ENCODE measurements around the gene HOMER2.

DNA sequence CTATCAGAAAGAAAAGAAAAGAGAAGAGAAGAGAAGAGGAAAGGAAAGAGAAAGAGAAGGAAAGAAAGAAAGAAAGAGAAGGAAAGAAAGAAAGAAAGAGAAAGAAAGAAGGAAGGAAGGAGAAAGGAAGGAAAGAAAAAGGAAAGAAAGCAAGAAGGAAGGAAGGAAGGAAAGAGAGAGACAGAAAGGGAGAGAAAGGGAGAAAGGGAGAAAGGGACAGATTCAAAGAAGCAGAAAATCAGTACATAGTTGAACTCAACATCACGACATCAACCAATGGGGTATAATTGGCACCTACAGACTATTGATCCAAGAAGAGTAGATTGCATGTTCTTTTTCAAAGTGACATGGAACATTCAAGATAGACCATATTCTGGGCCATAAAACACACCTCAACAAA, 45.2 kb downstream of the HOMER2 start:
- TF ChIP-seq, protein P1, sequence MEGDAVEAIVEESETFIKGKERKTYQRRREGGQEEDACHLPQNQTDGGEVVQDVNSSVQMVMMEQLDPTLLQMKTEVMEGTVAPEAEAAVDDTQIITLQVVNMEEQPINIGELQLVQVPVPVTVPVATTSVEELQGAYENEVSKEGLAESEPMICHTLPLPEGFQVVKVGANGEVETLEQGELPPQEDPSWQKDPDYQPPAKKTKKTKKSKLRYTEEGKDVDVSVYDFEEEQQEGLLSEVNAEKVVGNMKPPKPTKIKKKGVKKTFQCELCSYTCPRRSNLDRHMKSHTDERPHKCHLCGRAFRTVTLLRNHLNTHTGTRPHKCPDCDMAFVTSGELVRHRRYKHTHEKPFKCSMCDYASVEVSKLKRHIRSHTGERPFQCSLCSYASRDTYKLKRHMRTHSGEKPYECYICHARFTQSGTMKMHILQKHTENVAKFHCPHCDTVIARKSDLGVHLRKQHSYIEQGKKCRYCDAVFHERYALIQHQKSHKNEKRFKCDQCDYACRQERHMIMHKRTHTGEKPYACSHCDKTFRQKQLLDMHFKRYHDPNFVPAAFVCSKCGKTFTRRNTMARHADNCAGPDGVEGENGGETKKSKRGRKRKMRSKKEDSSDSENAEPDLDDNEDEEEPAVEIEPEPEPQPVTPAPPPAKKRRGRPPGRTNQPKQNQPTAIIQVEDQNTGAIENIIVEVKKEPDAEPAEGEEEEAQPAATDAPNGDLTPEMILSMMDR (IDR thresholded peaks at IDR 0.05 in 8 of 11, conservative IDR thresholded peaks at IDR 0.05 in 3 of 11) = no peak
- no peak for TF ChIP-seq POLR2AphosphoS5 (IDR thresholded peaks at IDR 0.05)
- TF ChIP-seq POLR2A (IDR thresholded peaks at IDR 0.05) = no peak
